ENCODE measurements around the gene CLIC3.

The CLIC3 gene

GRCh38 chr9:136958898-136959850 lies 37.2 kb downstream of the CLIC3 start:
- Histone ChIP-seq H2AFZ (ENCODE audit: low read depth, low read length) (no peak overlapping the region), H4K20me1 (ENCODE audit: insufficient read depth, low read length) (no peaks in the 10 kb centered on the region), H3K27ac (ENCODE audit: low read length) (no peak overlapping the region), H3K4me1 (ENCODE audit: low read length) (no peaks in the 10 kb centered on the region), H3K4me3 (ENCODE audit: low read length) (no peak overlapping the region), H3K9me3 (ENCODE audit: insufficient read depth, low read length) (no peaks in the 10 kb centered on the region), H3K36me3 (replicated peaks; ENCODE audit: low read depth, low read length) (no peaks in the 10 kb centered on the region), H3K27me3 (ENCODE audit: low read depth, low read length) (no peaks in the 10 kb centered on the region; the same call in 1 of the 2 replicates), H3K79me2 (ENCODE audit: low read length) (no peaks in the 10 kb centered on the region), H3K4me2 (ENCODE audit: low read length) (no peak overlapping the region), H3K9ac (ENCODE audit: low read length) (no peak overlapping the region)
- no peak for TF ChIP-seq EZH2phosphoT487 (IDR thresholded peaks at IDR 0.05; ENCODE audit: low read depth)
- TF ChIP-seq, protein P1, sequence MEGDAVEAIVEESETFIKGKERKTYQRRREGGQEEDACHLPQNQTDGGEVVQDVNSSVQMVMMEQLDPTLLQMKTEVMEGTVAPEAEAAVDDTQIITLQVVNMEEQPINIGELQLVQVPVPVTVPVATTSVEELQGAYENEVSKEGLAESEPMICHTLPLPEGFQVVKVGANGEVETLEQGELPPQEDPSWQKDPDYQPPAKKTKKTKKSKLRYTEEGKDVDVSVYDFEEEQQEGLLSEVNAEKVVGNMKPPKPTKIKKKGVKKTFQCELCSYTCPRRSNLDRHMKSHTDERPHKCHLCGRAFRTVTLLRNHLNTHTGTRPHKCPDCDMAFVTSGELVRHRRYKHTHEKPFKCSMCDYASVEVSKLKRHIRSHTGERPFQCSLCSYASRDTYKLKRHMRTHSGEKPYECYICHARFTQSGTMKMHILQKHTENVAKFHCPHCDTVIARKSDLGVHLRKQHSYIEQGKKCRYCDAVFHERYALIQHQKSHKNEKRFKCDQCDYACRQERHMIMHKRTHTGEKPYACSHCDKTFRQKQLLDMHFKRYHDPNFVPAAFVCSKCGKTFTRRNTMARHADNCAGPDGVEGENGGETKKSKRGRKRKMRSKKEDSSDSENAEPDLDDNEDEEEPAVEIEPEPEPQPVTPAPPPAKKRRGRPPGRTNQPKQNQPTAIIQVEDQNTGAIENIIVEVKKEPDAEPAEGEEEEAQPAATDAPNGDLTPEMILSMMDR (IDR thresholded peaks at IDR 0.05; ENCODE audit: low read depth, low read length) = no peak

- Histone ChIP-seq H2AFZ (ENCODE audit: low read depth, low read length) (no peak overlapping the region), H3K27me3 (ENCODE audit: low read depth, low read length) (no peaks in the 10 kb centered on the region; the same call in 1 of the 2 replicates), H3K9me3 (ENCODE audit: insufficient read depth, low read length) (no peaks in the 10 kb centered on the region), H3K4me3 (ENCODE audit: low read length) (no peak overlapping the region), H3K27ac (ENCODE audit: low read length) (no peak overlapping the region), H3K4me2 (ENCODE audit: low read length) (no peak overlapping the region), H3K9ac (ENCODE audit: low read length) (no peak overlapping the region), H3K4me1 (ENCODE audit: low read length) (no peaks in the 10 kb centered on the region), H3K79me2 (ENCODE audit: low read length) (no peaks in the 10 kb centered on the region), H3K36me3 (replicated peaks; ENCODE audit: low read depth, low read length) (no peaks in the 10 kb centered on the region), H4K20me1 (ENCODE audit: insufficient read depth, low read length) (no peaks in the 10 kb centered on the region)
- TF ChIP-seq, protein P1 (IDR thresholded peaks at IDR 0.05; ENCODE audit: low read depth, low read length) = no peak
- no peak for TF ChIP-seq EZH2phosphoT487 (IDR thresholded peaks at IDR 0.05; ENCODE audit: low read depth)
These were observed 37.9 kb downstream of the CLIC3 start for GRCh38 chr9:136958473-136958872.

- no peaks in the 10 kb centered on the region; the same call in 1 of the 2 replicates for H3K27me3 ChIP-seq (ENCODE audit: low read depth, low read length)
- H3K4me2 ChIP-seq (ENCODE audit: low read length) = no peak overlapping the region
- H3K79me2 ChIP-seq (ENCODE audit: low read length) = no peaks in the 10 kb centered on the region
- H3K9me3 ChIP-seq (ENCODE audit: insufficient read depth, low read length) = no peaks in the 10 kb centered on the region
- H2AFZ ChIP-seq (ENCODE audit: low read depth, low read length) = no peak overlapping the region
- H4K20me1 ChIP-seq (ENCODE audit: insufficient read depth, low read length) = no peaks in the 10 kb centered on the region
- H3K4me3 ChIP-seq (ENCODE audit: low read length) = no peak overlapping the region
- H3K36me3 ChIP-seq (replicated peaks; ENCODE audit: low read depth, low read length) = no peaks in the 10 kb centered on the region
- no peak overlapping the region for H3K9ac ChIP-seq (ENCODE audit: low read length)
- TF ChIP-seq, protein P1 (IDR thresholded peaks at IDR 0.05; ENCODE audit: low read depth, low read length) = no peak
- no peak for TF ChIP-seq EZH2phosphoT487 (IDR thresholded peaks at IDR 0.05; ENCODE audit: low read depth)
- H3K4me1 ChIP-seq (ENCODE audit: low read length) = no peaks in the 10 kb centered on the region
- H3K27ac ChIP-seq (ENCODE audit: low read length) = no peak overlapping the region
These were observed 38.5 kb downstream of the CLIC3 start for GRCh38 chr9:136957901-136958300.

GRCh38 chr9:136957461-136957860 lies 38.9 kb downstream of the CLIC3 start:
- Histone ChIP-seq H3K79me2 (ENCODE audit: low read length) (no peaks in the 10 kb centered on the region), H2AFZ (ENCODE audit: low read depth, low read length) (no peak overlapping the region), H3K4me3 (ENCODE audit: low read length) (no peak overlapping the region), H3K36me3 (replicated peaks; ENCODE audit: low read depth, low read length) (no peaks in the 10 kb centered on the region), H3K4me1 (ENCODE audit: low read length) (no peaks in the 10 kb centered on the region), H3K27ac (ENCODE audit: low read length) (no peak overlapping the region), H3K9ac (ENCODE audit: low read length) (no peak overlapping the region), H4K20me1 (ENCODE audit: insufficient read depth, low read length) (no peaks in the 10 kb centered on the region), H3K9me3 (ENCODE audit: insufficient read depth, low read length) (no peaks in the 10 kb centered on the region), H3K27me3 (ENCODE audit: low read depth, low read length) (no peaks in the 10 kb centered on the region; the same call in 1 of the 2 replicates), H3K4me2 (ENCODE audit: low read length) (no peak overlapping the region)
- TF ChIP-seq, protein P1 (IDR thresholded peaks at IDR 0.05; ENCODE audit: low read depth, low read length) = no peak
- no peak for TF ChIP-seq EZH2phosphoT487 (IDR thresholded peaks at IDR 0.05; ENCODE audit: low read depth)
